IMR-90 (cell line): ENCODE measurements around the gene ATG5. TPM values are rescaled to one million over a fixed set of nuclear protein-coding genes. Genes with fewer than 3 reads are reported as not detected.
A peak's percentile ranks its signal among the peaks of the same experiment; 100 is the strongest.

Source experiments
- ATAC-seq: fragments of 200-7000 bp; cut with Tn5 transposase; 2 replicates; pipeline ENCODE4 v1.9.1; 2020; ENCODE audit warnings: low read depth, mild to moderate bottlenecking, moderate library complexity
- BruUV-seq: library from RNA; stranded (reverse); fragments of 400-500 nt; replicated peaks from 2 replicates; lab custom pipeline; 2021; lab: Mats Ljungman, UMichigan
- CTCF ChIA-PET: fragments of 300-600 bp; formaldehyde crosslinking; extraction: SDS; loops from one replicate; lab custom pipeline; 2021; ENCODE audit warnings: antibody characterized with exemption; lab: Yijun Ruan, JAX
- POLR2A ChIA-PET: fragments of 300-600 bp; sonication (Branson Sonifier 250); formaldehyde crosslinking; loops from one replicate; lab custom pipeline; 2022; ENCODE audit warnings: antibody characterized with exemption; ENCODE audit not compliant: unreplicated experiment; lab: Charles Lee
- DNase-seq: peaks from one replicate; pipeline ENCODE4 v3.0.0; 2013
- H2AFZ ChIP-seq: replicated peaks from 2 replicates; pipeline ENCODE3; 2013; ENCODE audit warnings: low read length, mild to moderate bottlenecking; ENCODE audit not compliant: poor library complexity
- H2AK5ac ChIP-seq: 2 replicates; pipeline ENCODE4 v1.6.1; 2013; ENCODE audit warnings: low read depth, low read length, inconsistent platforms
- H2AK9ac ChIP-seq: replicated peaks from 2 replicates; pipeline ENCODE3; 2013; ENCODE audit warnings: mild to moderate bottlenecking, low read depth, low read length, moderate library complexity; ENCODE audit not compliant: poor library complexity
- H2BK120ac ChIP-seq: 2 replicates; pipeline ENCODE4 v1.6.1; 2013; ENCODE audit warnings: low read depth, low read length, inconsistent platforms
- H2BK15ac ChIP-seq: 3 replicates; pipeline ENCODE4 v1.6.1; 2013; ENCODE audit warnings: low read depth, low read length, inconsistent platforms
- H2BK20ac ChIP-seq: 2 replicates; pipeline ENCODE4 v1.6.1; 2013; ENCODE audit warnings: low read depth, mild to moderate bottlenecking, inconsistent platforms, low read length, moderate library complexity
- H2BK5ac ChIP-seq: 2 replicates; pipeline ENCODE4 v1.6.1; 2013; ENCODE audit warnings: mild to moderate bottlenecking, low read depth, low read length, inconsistent platforms; ENCODE audit not compliant: poor library complexity, severe bottlenecking
- H3K14ac ChIP-seq: replicated peaks from 2 replicates; pipeline ENCODE4 v1.6.1; 2013; ENCODE audit warnings: low read depth, low read length, inconsistent platforms
- H3K18ac ChIP-seq: 2 replicates; pipeline ENCODE4 v1.6.1; 2013; ENCODE audit warnings: low read depth, low read length, control low read depth
- H3K23ac ChIP-seq: 2 replicates; pipeline ENCODE4 v1.6.1; 2013; ENCODE audit warnings: low read depth, low read length, inconsistent platforms
- H3K27ac ChIP-seq: 2 replicates; pipeline ENCODE4 v1.5.1; 2013; ENCODE audit warnings: mild to moderate bottlenecking, control low read depth, low read length; ENCODE audit not compliant: insufficient read depth
- H3K27me3 ChIP-seq: 2 replicates; pipeline ENCODE4 v1.6.1; 2013; ENCODE audit warnings: low read length; ENCODE audit not compliant: control insufficient read depth, insufficient read depth
- H3K36me3 ChIP-seq: 2 replicates; pipeline ENCODE4 v1.6.1; 2013; ENCODE audit warnings: low read length, mixed read lengths; ENCODE audit not compliant: control insufficient read depth, insufficient read depth
- H3K4ac ChIP-seq: 2 replicates; pipeline ENCODE4 v1.6.1; 2013; ENCODE audit warnings: low read depth, low read length, inconsistent platforms
- H3K4me1 ChIP-seq: 2 replicates; pipeline ENCODE4 v1.6.1; 2013; ENCODE audit warnings: low read length, mixed read lengths; ENCODE audit not compliant: control insufficient read depth, insufficient read depth
- H3K4me2 ChIP-seq: 2 replicates; pipeline ENCODE4 v1.6.1; 2013; ENCODE audit warnings: low read depth, mild to moderate bottlenecking, control low read depth, low read length, moderate library complexity
- H3K4me3 ChIP-seq: 2 replicates; pipeline ENCODE4 v1.5.1; 2013; ENCODE audit warnings: low read depth, mild to moderate bottlenecking, control low read depth, low read length, moderate library complexity; ENCODE audit not compliant: insufficient read depth
- H3K56ac ChIP-seq: 2 replicates; pipeline ENCODE4 v1.6.1; 2013; ENCODE audit warnings: low read length, inconsistent platforms; ENCODE audit not compliant: insufficient read depth; ENCODE audit errors: extremely low read depth
- H3K79me1 ChIP-seq, 2 experiments: 2 replicates each; pipeline ENCODE4 v1.6.1; 2013; ENCODE audit warnings: low read length in 2 of 2, inconsistent platforms in 1 of 2, low read depth in 1 of 2
- H3K9ac ChIP-seq: 2 replicates; pipeline ENCODE4 v1.6.1; 2013; ENCODE audit warnings: low read depth, low read length, control low read depth
- H3K9me1 ChIP-seq: 2 replicates; pipeline ENCODE4 v1.6.1; 2013; ENCODE audit warnings: low read length, inconsistent platforms; ENCODE audit not compliant: insufficient read depth
- H3K9me3 ChIP-seq: 2 replicates; pipeline ENCODE4 v1.6.1; 2013; ENCODE audit warnings: low read length; ENCODE audit not compliant: control insufficient read depth, insufficient read depth
- H4K20me1 ChIP-seq: 2 replicates; pipeline ENCODE4 v1.6.1; 2013; ENCODE audit warnings: low read length, inconsistent platforms; ENCODE audit not compliant: insufficient read depth
- H4K5ac ChIP-seq: 2 replicates; pipeline ENCODE4 v1.6.1; 2013; ENCODE audit warnings: mild to moderate bottlenecking, low read depth, low read length, control low read depth
- H4K8ac ChIP-seq, 2 experiments: 2 replicates each; pipeline ENCODE4 v1.6.1; 2013; ENCODE audit warnings: low read depth in 2 of 2, low read length in 2 of 2, control low read depth in 1 of 2, inconsistent platforms in 1 of 2
- H4K91ac ChIP-seq: 2 replicates; pipeline ENCODE4 v1.6.1; 2013; ENCODE audit warnings: low read depth, low read length, inconsistent platforms; ENCODE audit not compliant: insufficient read depth
- FOS ChIP-seq: fragments of 150-350 bp; IDR thresholded peaks from 2 replicates; pipeline ENCODE4 v1.6.1; 2016; ENCODE audit warnings: low read depth, low read length
- MAFK ChIP-seq: IDR thresholded peaks from 2 replicates; pipeline ENCODE4 v1.6.1; 2012; ENCODE audit warnings: low read depth, low read length, improper control_type of control experiment
- MAZ ChIP-seq: IDR thresholded peaks from 2 replicates; pipeline ENCODE4 v1.6.1; 2012; ENCODE audit warnings: low read depth, mild to moderate bottlenecking, low read length, improper control_type of control experiment, moderate library complexity, borderline replicate concordance
- MXI1 ChIP-seq: IDR thresholded peaks from 2 replicates; pipeline ENCODE4 v1.6.1; 2012; ENCODE audit warnings: low read depth, mild to moderate bottlenecking, low read length, moderate library complexity, borderline replicate concordance
- POLR2A ChIP-seq: IDR thresholded peaks from 2 replicates; pipeline ENCODE4 v1.6.1; 2012; ENCODE audit warnings: mild to moderate bottlenecking, low read depth, low read length
- RAD21 ChIP-seq: IDR thresholded peaks from 2 replicates; pipeline ENCODE4 v1.6.1; 2012; ENCODE audit warnings: low read length, improper control_type of control experiment
- RCOR1 ChIP-seq: IDR thresholded peaks from 2 replicates; pipeline ENCODE4 v1.6.1; 2012; ENCODE audit warnings: mild to moderate bottlenecking, low read length, improper control_type of control experiment; ENCODE audit not compliant: insufficient replicate concordance
- RFX5 ChIP-seq: IDR thresholded peaks from 2 replicates; pipeline ENCODE4 v1.8.0; 2012; ENCODE audit warnings: low read depth, mild to moderate bottlenecking, low read length, moderate library complexity
- SMC3 ChIP-seq: fragments of 150-350 bp; IDR thresholded peaks from 2 replicates; pipeline ENCODE4 v1.6.1; 2016; ENCODE audit warnings: low read depth, mild to moderate bottlenecking, antibody characterized with exemption, low read length, moderate library complexity
- WGBS, 2 experiments: methylation state at CpG; one replicate each; pipeline versions ENCODE4 v1.1.5 to v1.1.7; 2013; ENCODE audit warnings: missing lambda C conversion rate in 2 of 2; ENCODE audit not compliant: insufficient read length in 1 of 2; ENCODE audit errors: extremely low coverage in 2 of 2; 5-methylcytosine and 5-hydroxymethylcytosine counted together
- dilution Hi-C: fragments of 300-500 bp; cut with HindIII; formaldehyde crosslinking; loops from one replicate; pipeline ENCODE4 v1.14.3; 2018; ENCODE audit warnings: low sequenced_read_pairs; ENCODE audit not compliant: unreplicated experiment
- in situ Hi-C: fragments of 300-500 bp; cut with MboI; formaldehyde crosslinking; loops from 3 replicates; pipeline ENCODE4 v1.14.3; 2019; ENCODE audit warnings: low sequenced_read_pairs, inconsistent platforms, mixed read lengths
- intact Hi-C: fragments of 100-400 bp; cut with micrococcal nuclease; formaldehyde crosslinking; loops from 2 replicates; pipeline ENCODE4 v1.10.0; 2022
- polyA plus RNA-seq, 3 experiments: library from polyadenylated mRNA; depleted of rRNA; stranded (reverse); fragments of >200 nt; gene quantifications; 2 replicates each; pipeline ENCODE4 v1.2.3, GENCODE V29; 2012; ENCODE audit warnings: low replicate concordance in 1 of 3
- total RNA-seq: library from RNA; depleted of rRNA; stranded (reverse); fragments of >200 nt; gene quantifications from 2 replicates; pipeline ENCODE4 v1.2.3, GENCODE V29; 2012
- TF ChIP-seq, protein P1 (sequence below): fragments of 150-350 bp; IDR thresholded peaks from 2 replicates; pipeline ENCODE4 v1.6.1; 2016; ENCODE audit warnings: low read depth, mild to moderate bottlenecking, low read length, moderate library complexity, borderline replicate concordance
- TF ChIP-seq, protein P2 (sequence below): fragments of 150-350 bp; IDR thresholded peaks from 2 replicates; pipeline ENCODE4 v1.6.1; 2017; ENCODE audit warnings: mild to moderate bottlenecking, antibody characterized with exemption, low read length, low read depth

Gene ATG5
- total and polyA plus RNA-seq, 2 of the 4 experiments (the other 2 are of a cell fraction): 13.5 to 28.0 TPM

DNA sequence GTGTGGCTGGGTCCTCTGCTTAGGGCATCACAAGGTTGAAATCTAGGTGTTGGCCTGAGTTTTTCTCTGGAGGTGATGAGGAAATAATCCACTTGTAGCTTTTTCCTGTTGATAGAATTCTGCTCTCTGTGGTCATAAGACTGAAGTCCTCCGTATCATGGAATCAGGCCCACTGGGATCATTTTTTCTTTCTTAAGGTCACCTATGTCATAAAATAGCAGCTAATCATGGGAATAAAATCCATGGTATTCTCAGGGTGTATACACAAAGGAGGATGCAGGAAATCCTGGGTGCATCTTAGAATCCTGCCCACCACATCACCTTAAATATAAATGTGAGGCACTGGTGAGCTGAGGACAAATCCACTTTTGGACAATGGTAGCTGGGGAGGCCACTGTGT lies 166.7 kb downstream of the ATG5 start (continued):
- TF ChIP-seq, protein P1, sequence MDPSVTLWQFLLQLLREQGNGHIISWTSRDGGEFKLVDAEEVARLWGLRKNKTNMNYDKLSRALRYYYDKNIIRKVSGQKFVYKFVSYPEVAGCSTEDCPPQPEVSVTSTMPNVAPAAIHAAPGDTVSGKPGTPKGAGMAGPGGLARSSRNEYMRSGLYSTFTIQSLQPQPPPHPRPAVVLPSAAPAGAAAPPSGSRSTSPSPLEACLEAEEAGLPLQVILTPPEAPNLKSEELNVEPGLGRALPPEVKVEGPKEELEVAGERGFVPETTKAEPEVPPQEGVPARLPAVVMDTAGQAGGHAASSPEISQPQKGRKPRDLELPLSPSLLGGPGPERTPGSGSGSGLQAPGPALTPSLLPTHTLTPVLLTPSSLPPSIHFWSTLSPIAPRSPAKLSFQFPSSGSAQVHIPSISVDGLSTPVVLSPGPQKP: no peak
- no peak for TF ChIP-seq MXI1
- TF ChIP-seq POLR2A: no peak

DNA sequence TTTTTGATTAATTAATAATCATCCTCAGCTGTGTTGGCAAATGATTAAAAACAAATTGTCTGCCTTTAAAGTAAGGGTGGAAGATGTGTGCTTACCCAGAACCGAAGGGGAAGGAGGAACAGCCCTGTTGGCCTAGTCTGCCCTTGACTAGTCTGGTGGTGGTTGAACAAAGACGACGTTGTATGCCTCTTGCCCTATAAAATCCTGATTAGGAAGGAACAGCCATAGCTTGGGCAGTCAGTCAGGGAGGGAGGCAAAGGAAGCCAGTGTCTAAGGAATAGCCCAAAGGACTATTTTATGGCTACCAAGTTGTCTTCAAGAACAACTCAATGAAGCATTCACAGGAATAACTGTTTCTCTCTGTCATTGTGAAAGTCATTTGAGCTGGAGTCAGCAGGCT lies 168.7 kb downstream of the ATG5 start:
- Histone ChIP-seq H3K23ac (peak overlapping the region; percentile 14; the same call in 1 of the 2 replicates), H2AK9ac (no peak overlapping the region)

More for the DNA sequence above, 168.7 kb downstream of the ATG5 start:
- peaks cover 14% of the 10 kb centered on the region for H3K4me1 ChIP-seq
- no peak overlapping the region for H3K4me3 ChIP-seq
- dilution Hi-C loops (no loop called here), intact Hi-C loops (no loop called here), in situ Hi-C loops (no loop called here)
- H2AFZ ChIP-seq: no peak overlapping the region
- no peaks in the 10 kb centered on the region for H3K36me3 ChIP-seq
- H4K91ac ChIP-seq: no peak overlapping the region; the same call in 1 of the 2 replicates
- H3K4ac ChIP-seq: peak overlapping the region; percentile 57; the same call in 1 of the 2 replicates
- H4K20me1 ChIP-seq: no peaks in the 10 kb centered on the region
- peak overlapping the region; percentile 86; the same call in 1 of the 3 replicates for H2BK15ac ChIP-seq
- H2BK120ac ChIP-seq: peak overlapping the region; percentile 68; the same call in 1 of the 2 replicates
- WGBS, 2 experiments: 33% methylated on average over 1 of the region's 3 CpGs; no CpG with 5 or more reads in 1 of the 2 experiments
- peak overlapping the region; percentile 27; the same call in 1 of the 2 replicates for H4K5ac ChIP-seq
- no peak overlapping the region for H3K56ac ChIP-seq
- DNase-seq (no peak), ATAC-seq (no peak)
- POLR2A ChIA-PET: no interaction called here
- peak overlapping the region; percentile 78 for H2BK20ac ChIP-seq
- no peaks in the 10 kb centered on the region for H3K9me3 ChIP-seq
- H3K9ac ChIP-seq: no peak overlapping the region
- CTCF ChIA-PET: no interaction called here
- H3K18ac ChIP-seq: peak overlapping the region; percentile 57; the same call in 1 of the 2 replicates
- H3K9me1 ChIP-seq: peaks cover 21% of the 10 kb centered on the region
- H3K79me1 ChIP-seq: no peaks in the 10 kb centered on the region
- no peaks in the 10 kb centered on the region for H3K27me3 ChIP-seq
- H3K14ac ChIP-seq: peak overlapping the region; percentile 7
- H2AK5ac ChIP-seq: peak overlapping the region; percentile 60; the same call in 1 of the 2 replicates
- H3K4me2 ChIP-seq: no peak overlapping the region
- no TSS peak for BruUV-seq
- H4K8ac ChIP-seq: peak overlapping the region in 1 of 2 experiments; percentile 34; a peak in 1 of 4 replicates
- no peak overlapping the region for H2BK5ac ChIP-seq
- TF ChIP-seq FOS (no peak), RAD21 (no peak), MAFK (no peak), SMC3 (no peak), MAZ (no peak), RFX5 (no peak), RCOR1 (no peak)
- TF ChIP-seq, protein P2, sequence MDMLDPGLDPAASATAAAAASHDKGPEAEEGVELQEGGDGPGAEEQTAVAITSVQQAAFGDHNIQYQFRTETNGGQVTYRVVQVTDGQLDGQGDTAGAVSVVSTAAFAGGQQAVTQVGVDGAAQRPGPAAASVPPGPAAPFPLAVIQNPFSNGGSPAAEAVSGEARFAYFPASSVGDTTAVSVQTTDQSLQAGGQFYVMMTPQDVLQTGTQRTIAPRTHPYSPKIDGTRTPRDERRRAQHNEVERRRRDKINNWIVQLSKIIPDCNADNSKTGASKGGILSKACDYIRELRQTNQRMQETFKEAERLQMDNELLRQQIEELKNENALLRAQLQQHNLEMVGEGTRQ: no peak
- H3K27ac ChIP-seq: no peak overlapping the region
